ENCODE results near the gene C22orf31.

The C22orf31 gene

DNA sequence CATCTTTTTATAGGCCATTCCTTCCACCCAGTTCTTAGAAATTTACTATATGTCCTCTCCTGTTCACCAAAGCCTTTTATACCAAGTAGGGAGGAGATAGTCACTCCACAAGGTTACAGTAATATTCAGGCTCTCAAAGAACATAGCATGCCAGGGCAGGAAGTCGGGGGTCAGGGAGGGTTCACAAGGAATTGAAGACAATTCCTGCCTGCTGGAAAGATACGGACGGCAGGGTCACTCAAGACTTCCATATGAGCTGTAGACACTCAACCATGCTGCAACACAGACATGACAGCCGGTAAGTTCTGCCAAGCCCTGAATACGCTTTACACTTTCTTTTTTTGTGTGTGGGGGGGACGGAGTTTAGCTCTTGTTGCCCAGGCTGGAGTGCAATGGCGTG, 700 bp downstream of the C22orf31 start:
- POLR2A ChIA-PET, result no interaction called here
- H3K4me3 ChIP-seq (ENCODE audit: low read depth, low read length), result no peak overlapping the region
- CTCF ChIA-PET, result interaction anchor here (1.0 to 1.9 kb wide), 4 partner anchors 18 to 205 kb away, joined by 3 to 7 read pairs (median 4); no protein-coding TSS in a partner anchor
- no peaks in the 10 kb centered on the region for H3K9me3 ChIP-seq (ENCODE audit: control insufficient read depth, insufficient read depth, low read depth, low read length)
- no peaks in the 10 kb centered on the region for H3K36me3 ChIP-seq (ENCODE audit: control insufficient read depth in 2 of 2, insufficient read depth in 1 of 2, low read length in 2 of 2)
- no peak overlapping the region for H3K27ac ChIP-seq (ENCODE audit: extremely low read depth, low read depth, low read length)
- TF ChIP-seq ZNF366 (tag by site-specific recombination; conservative IDR thresholded peaks at IDR 0.05) (no peak), ZNF600 (tag by site-specific recombination; IDR thresholded peaks at IDR 0.05) (0 out of 2 replicates have a peak, but pooled peaks have one; percentile 13)
- H3K4me1 ChIP-seq (ENCODE audit: control insufficient read depth, insufficient read depth, low read length), result no peaks in the 10 kb centered on the region; the same call in 1 of the 2 replicates

DNA sequence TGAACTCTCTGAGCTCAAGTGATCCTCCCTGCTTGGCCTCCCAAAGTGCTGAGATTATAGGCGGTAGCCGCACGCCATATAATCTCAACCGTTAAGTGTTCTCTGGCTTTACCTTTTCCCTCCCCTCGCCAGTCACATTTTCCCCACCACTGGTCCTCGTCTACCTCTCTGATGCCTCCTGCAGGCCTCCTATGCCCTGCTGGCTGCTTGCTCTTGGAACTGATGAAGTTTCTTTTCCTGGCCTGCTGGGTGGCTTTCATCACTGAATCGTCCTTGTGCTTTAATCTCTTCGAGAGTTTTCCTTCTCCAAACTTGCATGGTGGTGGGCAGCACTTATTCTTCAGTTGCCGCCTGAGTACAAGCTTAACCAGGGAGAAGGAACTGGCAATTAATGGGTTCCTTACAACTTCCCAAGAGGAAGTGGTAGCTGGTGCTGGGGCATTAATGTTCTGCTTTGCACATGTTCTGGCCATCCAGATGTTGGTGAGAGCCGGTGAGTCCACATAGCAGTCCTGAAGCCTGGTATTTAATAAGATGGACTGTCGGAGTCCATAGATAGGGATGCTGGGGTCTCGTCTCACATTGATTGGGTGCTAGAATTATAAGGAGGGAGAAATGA, 1.3 kb downstream of the C22orf31 start:
- CTCF ChIA-PET, result interaction anchor here (0.7 to 1.9 kb wide), 3 partner anchors 15 to 205 kb away, joined by 3 to 7 read pairs (median 6); no protein-coding TSS in a partner anchor
- Histone ChIP-seq H3K9me3 (ENCODE audit: control insufficient read depth, insufficient read depth, low read depth, low read length) (no peaks in the 10 kb centered on the region), H3K4me3 (ENCODE audit: low read depth, low read length) (no peak overlapping the region), H3K36me3 (ENCODE audit: control insufficient read depth in 2 of 2, insufficient read depth in 1 of 2, low read length in 2 of 2) (no peaks in the 10 kb centered on the region), H3K27ac (ENCODE audit: extremely low read depth, low read depth, low read length) (no peak overlapping the region), H3K4me1 (ENCODE audit: control insufficient read depth, insufficient read depth, low read length) (peaks cover 1% of the 10 kb centered on the region)
- POLR2A ChIA-PET, result no interaction called here
- TF ChIP-seq YY2 (tag by site-specific recombination; IDR thresholded peaks at IDR 0.05), result no peak
- no peak for TF ChIP-seq ZNF510 (tag by site-specific recombination; IDR thresholded peaks at IDR 0.05; ENCODE audit: insufficient replicate concordance)
- no peak for TF ChIP-seq YY1 (tag by site-specific recombination; IDR thresholded peaks at IDR 0.05)
- TF ChIP-seq ZNF48 (tag by site-specific recombination; IDR thresholded peaks at IDR 0.05), result no peak
- no peak for TF ChIP-seq ZNF23 (tag by site-specific recombination; IDR thresholded peaks at IDR 0.05; ENCODE audit: borderline replicate concordance)
- no peak for TF ChIP-seq ZNF76 (tag by site-specific recombination; IDR thresholded peaks at IDR 0.05; ENCODE audit: borderline replicate concordance, low read depth)
- no peak for TF ChIP-seq CTCF (tag by site-specific recombination; IDR thresholded peaks at IDR 0.05)
- TF ChIP-seq ZNF2 (tag by site-specific recombination; IDR thresholded peaks at IDR 0.05), result no peak
- TF ChIP-seq ZNF324 (tag by site-specific recombination; IDR thresholded peaks at IDR 0.05), result no peak
- no peak for TF ChIP-seq ZNF112 (tag by site-specific recombination; IDR thresholded peaks at IDR 0.05)
- TF ChIP-seq ZNF558 (tag by site-specific recombination; IDR thresholded peaks at IDR 0.05), result no peak
- TF ChIP-seq, protein P1, sequence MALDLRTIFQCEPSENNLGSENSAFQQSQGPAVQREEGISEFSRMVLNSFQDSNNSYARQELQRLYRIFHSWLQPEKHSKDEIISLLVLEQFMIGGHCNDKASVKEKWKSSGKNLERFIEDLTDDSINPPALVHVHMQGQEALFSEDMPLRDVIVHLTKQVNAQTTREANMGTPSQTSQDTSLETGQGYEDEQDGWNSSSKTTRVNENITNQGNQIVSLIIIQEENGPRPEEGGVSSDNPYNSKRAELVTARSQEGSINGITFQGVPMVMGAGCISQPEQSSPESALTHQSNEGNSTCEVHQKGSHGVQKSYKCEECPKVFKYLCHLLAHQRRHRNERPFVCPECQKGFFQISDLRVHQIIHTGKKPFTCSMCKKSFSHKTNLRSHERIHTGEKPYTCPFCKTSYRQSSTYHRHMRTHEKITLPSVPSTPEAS (tag by site-specific recombination; IDR thresholded peaks at IDR 0.05), result no peak

GRCh38 chr22:29056472-29056871, 5.2 kb downstream of the C22orf31 start:
- POLR2A ChIA-PET, result interaction anchor here (1.2 kb wide), 1 partner anchor 16 kb away, joined by 3 read pairs; no protein-coding TSS in a partner anchor
- Histone ChIP-seq H3K27ac (ENCODE audit: extremely low read depth, low read depth, low read length) (no peak overlapping the region), H3K9me3 (ENCODE audit: control insufficient read depth, insufficient read depth, low read depth, low read length) (no peaks in the 10 kb centered on the region), H3K36me3 (ENCODE audit: control insufficient read depth in 2 of 2, insufficient read depth in 1 of 2, low read length in 2 of 2) (no peaks in the 10 kb centered on the region; a peak in 1 of 3 replicates), H3K4me1 (ENCODE audit: control insufficient read depth, insufficient read depth, low read length) (peaks cover 7% of the 10 kb centered on the region), H3K4me3 (ENCODE audit: low read depth, low read length) (no peak overlapping the region)
- TF ChIP-seq ZNF155 (tag by site-specific recombination; IDR thresholded peaks at IDR 0.05) (no peak), ZNF16 (tag by site-specific recombination; IDR thresholded peaks at IDR 0.05; ENCODE audit: low read depth) (no peak), YY1 (tag by site-specific recombination; IDR thresholded peaks at IDR 0.05) (no peak), ZNF792 (tag by site-specific recombination; IDR thresholded peaks at IDR 0.05) (no peak), ZFHX2 (tag by site-specific recombination; conservative IDR thresholded peaks at IDR 0.05) (no peak), ATF2 (tag by site-specific recombination; IDR thresholded peaks at IDR 0.05; ENCODE audit: low read depth) (no peak), ZBTB44 (tag by site-specific recombination; IDR thresholded peaks at IDR 0.05) (no peak), KLF7 (tag by site-specific recombination; IDR thresholded peaks at IDR 0.05; ENCODE audit: borderline replicate concordance) (no peak)
- TF ChIP-seq, protein P2, sequence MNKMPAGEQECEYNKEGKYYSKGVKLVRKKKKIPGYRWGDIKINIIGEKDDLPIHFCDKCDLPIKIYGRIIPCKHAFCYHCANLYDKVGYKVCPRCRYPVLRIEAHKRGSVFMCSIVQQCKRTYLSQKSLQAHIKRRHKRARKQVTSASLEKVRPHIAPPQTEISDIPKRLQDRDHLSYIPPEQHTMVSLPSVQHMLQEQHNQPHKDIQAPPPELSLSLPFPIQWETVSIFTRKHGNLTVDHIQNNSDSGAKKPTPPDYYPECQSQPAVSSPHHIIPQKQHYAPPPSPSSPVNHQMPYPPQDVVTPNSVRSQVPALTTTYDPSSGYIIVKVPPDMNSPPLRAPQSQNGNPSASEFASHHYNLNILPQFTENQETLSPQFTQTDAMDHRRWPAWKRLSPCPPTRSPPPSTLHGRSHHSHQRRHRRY (tag by site-specific recombination; IDR thresholded peaks at IDR 0.05), result no peak
- CTCF ChIA-PET, result interaction anchor here (0.5 to 2.1 kb wide), 4 partner anchors 98 to 201 kb away, joined by 4 to 11 read pairs (median 4); no protein-coding TSS in a partner anchor
